GM21390 (cell line): Measurements from ENCODE around the gene RUNX2.

Experiments
- ATAC-seq: cut with Tn5 transposase; IDR thresholded peaks from one replicate; pipeline ENCODE4 v1.9.1; 2021; ENCODE audit not compliant: unreplicated experiment

RUNX2 gene

GRCh38 chr6:45576648-45577624 lies 248.8 kb downstream of the RUNX2 start:
- ATAC-seq, result no peak

GRCh38 chr6:45577836-45578504 lies 249.8 kb downstream of the RUNX2 start:
- ATAC-seq, result no peak

GRCh38 chr6:45584127-45584526 lies 256.0 kb downstream of the RUNX2 start:
- no peak for ATAC-seq

GRCh38 chr6:45586216-45587171 lies 258.4 kb downstream of the RUNX2 start:
- no peak for ATAC-seq

- ATAC-seq, result no peak
Observed at GRCh38 chr6:45587229-45588060, 259.3 kb downstream of the RUNX2 start.

- no peak for ATAC-seq
Observed at GRCh38 chr6:45589367-45589766, 261.2 kb downstream of the RUNX2 start.

GRCh38 chr6:45590226-45590625 lies 262.1 kb downstream of the RUNX2 start:
- ATAC-seq, result no peak

- no peak for ATAC-seq
Observed at GRCh38 chr6:45590696-45591184, 262.6 kb downstream of the RUNX2 start.

GRCh38 chr6:45591306-45591705 lies 263.2 kb downstream of the RUNX2 start:
- no peak for ATAC-seq

GRCh38 chr6:45591890-45592289 lies 263.8 kb downstream of the RUNX2 start:
- ATAC-seq, result no peak

GRCh38 chr6:45592991-45593390 lies 264.9 kb downstream of the RUNX2 start:
- no peak for ATAC-seq

GRCh38 chr6:45595010-45595851 lies 267.1 kb downstream of the RUNX2 start:
- ATAC-seq, result no peak

GRCh38 chr6:45597424-45597823 lies 269.3 kb downstream of the RUNX2 start:
- no peak for ATAC-seq

GRCh38 chr6:45599053-45599452 lies 270.9 kb downstream of the RUNX2 start:
- ATAC-seq, result no peak

- no peak for ATAC-seq
Observed at GRCh38 chr6:45605971-45606370, 277.8 kb downstream of the RUNX2 start.

- ATAC-seq, result no peak
Observed at GRCh38 chr6:45606831-45607400, 278.8 kb downstream of the RUNX2 start.

- no peak for ATAC-seq
Observed at GRCh38 chr6:45607798-45608197, 279.7 kb downstream of the RUNX2 start.

GRCh38 chr6:45608252-45608913 lies 280.3 kb downstream of the RUNX2 start:
- no peak for ATAC-seq
